IMR-90 (cell line): Measurements from ENCODE around the gene F10.

ENCODE experiments used
- BHLHE40 ChIP-seq: fragments of 150-350 bp; IDR thresholded peaks from 2 replicates; pipeline ENCODE4 v1.6.1; 2016; ENCODE audit warnings: mild to moderate bottlenecking, low read depth, low read length
- CTCF ChIP-seq: conservative IDR thresholded peaks from 2 replicates; pipeline ENCODE4 v1.5.1; 2012; ENCODE audit warnings: mild to moderate bottlenecking, low read depth, low read length, improper control_type of control experiment
- FOS ChIP-seq: fragments of 150-350 bp; IDR thresholded peaks from 2 replicates; pipeline ENCODE4 v1.6.1; 2016; ENCODE audit warnings: low read depth, low read length
- MXI1 ChIP-seq: IDR thresholded peaks from 2 replicates; pipeline ENCODE4 v1.6.1; 2012; ENCODE audit warnings: low read depth, mild to moderate bottlenecking, low read length, moderate library complexity, borderline replicate concordance
- POLR2A ChIP-seq: IDR thresholded peaks from 2 replicates; pipeline ENCODE4 v1.6.1; 2012; ENCODE audit warnings: mild to moderate bottlenecking, low read depth, low read length
- RAD21 ChIP-seq: IDR thresholded peaks from 2 replicates; pipeline ENCODE4 v1.6.1; 2012; ENCODE audit warnings: low read length, improper control_type of control experiment
- RFX5 ChIP-seq: IDR thresholded peaks from 2 replicates; pipeline ENCODE4 v1.8.0; 2012; ENCODE audit warnings: low read depth, mild to moderate bottlenecking, low read length, moderate library complexity
- SMC3 ChIP-seq: fragments of 150-350 bp; IDR thresholded peaks from 2 replicates; pipeline ENCODE4 v1.6.1; 2016; ENCODE audit warnings: low read depth, mild to moderate bottlenecking, antibody characterized with exemption, low read length, moderate library complexity
- TF ChIP-seq, protein P1 (sequence below): fragments of 150-350 bp; IDR thresholded peaks from 2 replicates; pipeline ENCODE4 v1.6.1; 2017; ENCODE audit warnings: mild to moderate bottlenecking, antibody characterized with exemption, low read length, low read depth
- TF ChIP-seq, protein P2 (sequence below): fragments of 150-350 bp; IDR thresholded peaks from 2 replicates; pipeline ENCODE4 v1.6.1; 2016; ENCODE audit warnings: low read depth, mild to moderate bottlenecking, low read length, moderate library complexity, borderline replicate concordance

GRCh38 chr13:113150550-113151365 is 28.2 kb downstream of the F10 start:
- no peak for TF ChIP-seq CTCF
- TF ChIP-seq RAD21, result no peak
- TF ChIP-seq, protein P1, sequence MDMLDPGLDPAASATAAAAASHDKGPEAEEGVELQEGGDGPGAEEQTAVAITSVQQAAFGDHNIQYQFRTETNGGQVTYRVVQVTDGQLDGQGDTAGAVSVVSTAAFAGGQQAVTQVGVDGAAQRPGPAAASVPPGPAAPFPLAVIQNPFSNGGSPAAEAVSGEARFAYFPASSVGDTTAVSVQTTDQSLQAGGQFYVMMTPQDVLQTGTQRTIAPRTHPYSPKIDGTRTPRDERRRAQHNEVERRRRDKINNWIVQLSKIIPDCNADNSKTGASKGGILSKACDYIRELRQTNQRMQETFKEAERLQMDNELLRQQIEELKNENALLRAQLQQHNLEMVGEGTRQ, result no peak
- no peak for TF ChIP-seq BHLHE40
- TF ChIP-seq RFX5, result no peak
- TF ChIP-seq MXI1, result no peak
- TF ChIP-seq SMC3, result no peak
- TF ChIP-seq POLR2A, result no peak
- no peak for TF ChIP-seq FOS
- TF ChIP-seq, protein P2, sequence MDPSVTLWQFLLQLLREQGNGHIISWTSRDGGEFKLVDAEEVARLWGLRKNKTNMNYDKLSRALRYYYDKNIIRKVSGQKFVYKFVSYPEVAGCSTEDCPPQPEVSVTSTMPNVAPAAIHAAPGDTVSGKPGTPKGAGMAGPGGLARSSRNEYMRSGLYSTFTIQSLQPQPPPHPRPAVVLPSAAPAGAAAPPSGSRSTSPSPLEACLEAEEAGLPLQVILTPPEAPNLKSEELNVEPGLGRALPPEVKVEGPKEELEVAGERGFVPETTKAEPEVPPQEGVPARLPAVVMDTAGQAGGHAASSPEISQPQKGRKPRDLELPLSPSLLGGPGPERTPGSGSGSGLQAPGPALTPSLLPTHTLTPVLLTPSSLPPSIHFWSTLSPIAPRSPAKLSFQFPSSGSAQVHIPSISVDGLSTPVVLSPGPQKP, result no peak
